Panc1 (cell line): ENCODE measurements around the gene LDLRAP1. TPM values are rescaled to one million over a fixed set of nuclear protein-coding genes. Genes with fewer than 3 reads are reported as not detected.
A peak's percentile ranks its signal among the peaks of the same experiment; 100 is the strongest.

Source experiments
- ATAC-seq: fragments of 200-7000 bp; cut with Tn5 transposase; 2 replicates; pipeline ENCODE4 v1.9.1; 2020; ENCODE audit warnings: mild to moderate bottlenecking, moderate library complexity
- BruUV-seq: library from RNA; stranded (reverse); fragments of 400-500 nt; replicated peaks from 2 replicates; lab custom pipeline; 2021; lab: Mats Ljungman, UMichigan
- CTCF ChIA-PET: fragments of 300-600 bp; sonication (Branson Sonifier 250); formaldehyde crosslinking; loops from one replicate; lab custom pipeline; 2022; ENCODE audit warnings: antibody characterized with exemption; lab: Charles Lee
- POLR2A ChIA-PET: fragments of 300-600 bp; sonication (Branson Sonifier 250); formaldehyde crosslinking; loops from one replicate; lab custom pipeline; 2022; ENCODE audit warnings: antibody characterized with exemption; lab: Charles Lee
- DNase-seq: peaks from one replicate; pipeline ENCODE4 v3.0.0-alpha.2; 2010; ENCODE audit warnings: low read depth, low spot score
- H3K27ac ChIP-seq: 2 replicates; pipeline ENCODE4 v1.5.1; 2011; ENCODE audit warnings: mild to moderate bottlenecking, low read length, inconsistent platforms
- H3K27me3 ChIP-seq: fragments of 200-500 bp; sonication (Bioruptor generic); 2 replicates; pipeline ENCODE4 v1.6.0; 2014; ENCODE audit warnings: low read length, inconsistent platforms; ENCODE audit not compliant: control insufficient read depth, insufficient read depth
- H3K36me3 ChIP-seq: fragments of 200-500 bp; sonication (Bioruptor generic); 2 replicates; pipeline ENCODE4 v1.5.1; 2014; ENCODE audit warnings: inconsistent platforms, mild to moderate bottlenecking, low read length, moderate library complexity; ENCODE audit not compliant: control insufficient read depth, insufficient read depth
- H3K4me1 ChIP-seq: 2 replicates; pipeline ENCODE4 v1.5.1; 2011; ENCODE audit warnings: inconsistent platforms, mild to moderate bottlenecking, low read length, moderate library complexity; ENCODE audit not compliant: control insufficient read depth, insufficient read depth
- H3K4me3 ChIP-seq, 2 experiments: 2 replicates each; pipeline ENCODE4 v1.5.1; 2011 to 2012; ENCODE audit warnings: low read depth in 2 of 2, low read length in 2 of 2, mild to moderate bottlenecking in 2 of 2, inconsistent platforms in 1 of 2, moderate library complexity in 1 of 2
- H3K9me3 ChIP-seq: fragments of 200-500 bp; sonication (Bioruptor generic); 2 replicates; pipeline ENCODE4 v1.5.1; 2014; ENCODE audit warnings: low read depth, mild to moderate bottlenecking, inconsistent platforms, low read length, moderate library complexity; ENCODE audit not compliant: control insufficient read depth, insufficient read depth
- CTCF ChIP-seq: fragments of 450-650 bp; IDR thresholded peaks from 2 replicates; pipeline ENCODE4 v1.5.1; 2017; ENCODE audit warnings: mild to moderate bottlenecking
- POLR2AphosphoS5 ChIP-seq: IDR thresholded peaks from 2 replicates; pipeline ENCODE4 v1.6.1; 2012; ENCODE audit warnings: mild to moderate bottlenecking, low read depth, low read length, moderate library complexity
- REST ChIP-seq, 2 experiments: IDR thresholded peaks; 2 replicates each; pipeline ENCODE4 v1.6.1; 2011 to 2012; ENCODE audit warnings: low read depth in 2 of 2, control low read depth in 1 of 2, low read length in 1 of 2, mild to moderate bottlenecking in 1 of 2, moderate library complexity in 1 of 2; ENCODE audit not compliant: insufficient read depth in 1 of 2
- SIN3A ChIP-seq: IDR thresholded peaks from 2 replicates; pipeline ENCODE4 v1.6.1; 2012; ENCODE audit warnings: low read depth, mild to moderate bottlenecking, low read length, moderate library complexity, borderline replicate concordance; ENCODE audit not compliant: insufficient read depth
- TCF7L2 ChIP-seq: IDR thresholded peaks from 2 replicates; pipeline ENCODE4 v1.6.1; 2011; ENCODE audit warnings: mild to moderate bottlenecking, low read depth, low read length, inconsistent platforms
- in situ Hi-C: cut with HindIII; loops from 2 replicates; pipeline ENCODE4 v1.10.0; 2016; ENCODE audit warnings: low sequenced_read_pairs, low pct_unique_long_range_greater_than_20kb
- intact Hi-C: fragments of 100-400 bp; cut with micrococcal nuclease; formaldehyde crosslinking; loops from one replicate; pipeline ENCODE4 v1.10.0; 2022; ENCODE audit not compliant: unreplicated experiment
- total RNA-seq: library from RNA; stranded (reverse); gene quantifications from one replicate; pipeline ENCODE4 v1.2.1, GENCODE V29; 2021; ENCODE audit not compliant: unreplicated experiment

The LDLRAP1 gene
- total RNA-seq, 1 experiment from 2014 or later = 23.1 TPM

DNA sequence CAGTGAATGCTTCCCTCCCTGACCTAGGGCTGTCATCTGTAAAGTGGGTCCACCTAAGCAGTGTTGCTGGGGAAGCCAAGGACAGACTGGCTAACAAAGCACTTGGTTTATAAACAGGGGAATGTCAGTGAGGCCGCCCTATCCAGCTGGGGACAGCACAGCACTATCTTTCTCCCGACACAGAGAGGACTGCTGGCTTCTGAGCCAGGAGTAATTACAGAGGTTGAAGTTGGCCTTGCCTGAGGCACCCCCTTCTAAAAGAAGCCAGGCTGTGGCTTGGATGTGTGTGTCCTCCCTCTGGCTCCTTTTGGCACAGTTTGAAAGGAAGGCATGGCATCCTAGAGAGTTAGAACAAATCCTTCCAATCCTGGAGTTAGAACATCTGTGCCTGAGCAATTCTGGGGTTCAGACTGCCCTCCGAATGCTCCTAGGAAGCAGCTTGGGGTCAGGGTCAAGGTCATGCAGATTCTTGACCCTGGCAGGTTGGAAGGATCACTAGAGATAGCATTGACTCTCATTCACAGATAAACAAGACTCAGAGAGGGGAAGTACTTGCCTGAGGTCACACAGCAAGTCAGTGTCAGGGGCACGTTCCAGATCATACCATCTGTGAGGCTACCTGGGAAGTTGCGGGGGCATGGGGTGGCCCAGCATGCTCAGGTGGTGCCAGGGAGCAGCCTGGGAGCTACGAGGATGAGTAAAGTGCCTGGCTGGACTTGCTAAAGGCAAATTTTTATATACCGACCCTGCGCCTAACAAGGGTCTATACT, 1.3 kb upstream of the LDLRAP1 start:
- ChIA-PET CTCF (no interaction called here), POLR2A (no interaction called here)
- no peak for DNase-seq
- Histone ChIP-seq H3K27me3 (no peaks in the 10 kb centered on the region), H3K36me3 (no peaks in the 10 kb centered on the region; the same call in 1 of the 2 replicates), H3K9me3 (no peaks in the 10 kb centered on the region), H3K4me3 (no peak overlapping the region), H3K27ac (no peak overlapping the region), H3K4me1 (peaks cover 9% of the 10 kb centered on the region)
- ATAC-seq = no peak
- TF ChIP-seq REST (IDR thresholded peaks at IDR 0.05; ENCODE audit: insufficient read depth in 1 of 2, low read depth in 2 of 2, low read length in 1 of 2) (no peak), SIN3A (no peak), TCF7L2 (no peak)
- intact Hi-C loops = no loop called here
- no TSS peak for BruUV-seq
- in situ Hi-C loops = no loop called here

DNA sequence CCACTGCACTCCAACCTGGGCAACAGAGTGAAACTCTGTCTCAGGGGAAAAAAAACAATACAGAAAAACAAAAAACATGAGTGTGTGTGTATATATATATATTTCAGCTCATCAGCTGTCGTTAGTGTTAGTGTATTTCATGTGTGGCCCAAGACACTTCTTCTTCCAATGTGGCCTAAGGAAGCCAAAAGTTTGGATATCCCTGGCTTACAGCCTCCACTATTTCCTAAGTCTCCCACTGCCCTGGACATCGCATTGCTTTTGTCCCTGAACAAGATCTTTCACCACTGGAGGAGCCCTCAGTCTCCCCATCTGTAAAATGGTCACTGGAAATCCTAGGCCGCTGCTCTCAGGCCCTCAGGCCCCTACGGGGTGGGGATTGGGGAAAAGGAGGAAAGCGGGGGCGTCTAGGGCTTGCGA, 391 bp upstream of the LDLRAP1 start:
- in situ Hi-C loops = no loop called here
- ChIA-PET POLR2A (no interaction called here), CTCF (interaction anchor here (0.9 to 1.0 kb wide), 2 partner anchors 30 to 246 kb away, joined by 3 to 4 read pairs; no protein-coding TSS in a partner anchor)
- TF ChIP-seq REST (IDR thresholded peaks at IDR 0.05; ENCODE audit: insufficient read depth in 1 of 2, low read depth in 2 of 2, low read length in 1 of 2) = no peak
- no peak for TF ChIP-seq TCF7L2
- no peak for TF ChIP-seq POLR2AphosphoS5
- no peak for TF ChIP-seq SIN3A
- TF ChIP-seq CTCF = no peak
- H3K27ac ChIP-seq = peak overlapping the region; percentile 66
- H3K9me3 ChIP-seq = no peaks in the 10 kb centered on the region
- no peak for DNase-seq
- BruUV-seq = no TSS peak
- no peaks in the 10 kb centered on the region; the same call in 1 of the 2 replicates for H3K36me3 ChIP-seq
- H3K27me3 ChIP-seq = no peaks in the 10 kb centered on the region
- peaks cover 9% of the 10 kb centered on the region for H3K4me1 ChIP-seq
- intact Hi-C loops = no loop called here
- peak; percentile 7; the same call in 1 of the 2 replicates for ATAC-seq
- H3K4me3 ChIP-seq = peak overlapping the region; percentile 63 to 69
